Peyer's patch (tissue), 4 donors: ENCODE results near the gene NIPAL4.

Experiments used
- POLR2A ChIP-seq, 2 donors: fragments of 450-650 bp; IDR thresholded peaks; one replicate each; pipeline ENCODE4 v1.5.1; 2017; ENCODE audit warnings: antibody characterized with exemption in 2 of 2, mild to moderate bottlenecking in 2 of 2, moderate library complexity in 2 of 2
- TF ChIP-seq, protein P1 (sequence below), 6 experiments: fragments of 450-650 bp in 4 of 6; fragments of 200-600 bp in 2 of 6; sonication (generic) in 1 of 6; IDR thresholded peaks; one replicate each; pipeline ENCODE4 v1.5.1; 2017 to 2019; ENCODE audit warnings: antibody characterized with exemption in 6 of 6, mild to moderate bottlenecking in 3 of 6, moderate library complexity in 1 of 6

DNA sequence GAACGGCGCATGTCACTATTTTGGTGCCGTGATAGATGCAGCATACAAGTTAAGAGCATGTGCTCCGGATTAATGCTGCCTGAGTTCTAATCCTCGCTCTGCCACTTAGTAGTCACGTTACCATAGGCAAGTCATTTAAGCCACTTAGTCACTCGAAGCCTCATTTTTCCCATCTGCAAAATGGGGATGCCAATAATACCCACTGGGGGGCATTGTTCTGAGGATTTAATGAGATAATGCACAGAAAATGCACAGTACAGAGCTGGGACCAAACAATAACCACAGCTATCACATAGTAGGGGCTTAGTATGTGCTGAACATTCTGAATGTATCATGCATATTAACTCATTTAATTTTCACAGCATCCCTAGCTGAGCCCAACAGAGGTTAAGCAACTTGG, 9.1 kb downstream of the NIPAL4 start:
- TF ChIP-seq POLR2A (IDR thresholded peaks at IDR 0.05): no peak
- TF ChIP-seq, protein P1, sequence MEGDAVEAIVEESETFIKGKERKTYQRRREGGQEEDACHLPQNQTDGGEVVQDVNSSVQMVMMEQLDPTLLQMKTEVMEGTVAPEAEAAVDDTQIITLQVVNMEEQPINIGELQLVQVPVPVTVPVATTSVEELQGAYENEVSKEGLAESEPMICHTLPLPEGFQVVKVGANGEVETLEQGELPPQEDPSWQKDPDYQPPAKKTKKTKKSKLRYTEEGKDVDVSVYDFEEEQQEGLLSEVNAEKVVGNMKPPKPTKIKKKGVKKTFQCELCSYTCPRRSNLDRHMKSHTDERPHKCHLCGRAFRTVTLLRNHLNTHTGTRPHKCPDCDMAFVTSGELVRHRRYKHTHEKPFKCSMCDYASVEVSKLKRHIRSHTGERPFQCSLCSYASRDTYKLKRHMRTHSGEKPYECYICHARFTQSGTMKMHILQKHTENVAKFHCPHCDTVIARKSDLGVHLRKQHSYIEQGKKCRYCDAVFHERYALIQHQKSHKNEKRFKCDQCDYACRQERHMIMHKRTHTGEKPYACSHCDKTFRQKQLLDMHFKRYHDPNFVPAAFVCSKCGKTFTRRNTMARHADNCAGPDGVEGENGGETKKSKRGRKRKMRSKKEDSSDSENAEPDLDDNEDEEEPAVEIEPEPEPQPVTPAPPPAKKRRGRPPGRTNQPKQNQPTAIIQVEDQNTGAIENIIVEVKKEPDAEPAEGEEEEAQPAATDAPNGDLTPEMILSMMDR (IDR thresholded peaks at IDR 0.05): no peak
